IMR-90 (cell line): ENCODE results near the gene PNO1. TPM values are rescaled to one million over a fixed set of nuclear protein-coding genes. Genes with fewer than 3 reads are reported as not detected.

Source experiments
- ATAC-seq: fragments of 200-7000 bp; cut with Tn5 transposase; 2 replicates; pipeline ENCODE4 v1.9.1; 2020; ENCODE audit warnings: low read depth, mild to moderate bottlenecking, moderate library complexity
- BruUV-seq: library from RNA; stranded (reverse); fragments of 400-500 nt; replicated peaks from 2 replicates; lab custom pipeline; 2021; lab: Mats Ljungman, UMichigan
- CTCF ChIA-PET: fragments of 300-600 bp; formaldehyde crosslinking; extraction: SDS; loops from one replicate; lab custom pipeline; 2021; ENCODE audit warnings: antibody characterized with exemption; lab: Yijun Ruan, JAX
- POLR2A ChIA-PET: fragments of 300-600 bp; sonication (Branson Sonifier 250); formaldehyde crosslinking; loops from one replicate; lab custom pipeline; 2022; ENCODE audit warnings: antibody characterized with exemption; ENCODE audit not compliant: unreplicated experiment; lab: Charles Lee
- DNase-seq: peaks from one replicate; pipeline ENCODE4 v3.0.0; 2013
- H2AFZ ChIP-seq: replicated peaks from 2 replicates; pipeline ENCODE3; 2013; ENCODE audit warnings: low read length, mild to moderate bottlenecking; ENCODE audit not compliant: poor library complexity
- H2AK5ac ChIP-seq: 2 replicates; pipeline ENCODE4 v1.6.1; 2013; ENCODE audit warnings: low read depth, low read length, inconsistent platforms
- H2AK9ac ChIP-seq: replicated peaks from 2 replicates; pipeline ENCODE3; 2013; ENCODE audit warnings: mild to moderate bottlenecking, low read depth, low read length, moderate library complexity; ENCODE audit not compliant: poor library complexity
- H2BK120ac ChIP-seq: 2 replicates; pipeline ENCODE4 v1.6.1; 2013; ENCODE audit warnings: low read depth, low read length, inconsistent platforms
- H2BK15ac ChIP-seq: 3 replicates; pipeline ENCODE4 v1.6.1; 2013; ENCODE audit warnings: low read depth, low read length, inconsistent platforms
- H2BK20ac ChIP-seq: 2 replicates; pipeline ENCODE4 v1.6.1; 2013; ENCODE audit warnings: low read depth, mild to moderate bottlenecking, inconsistent platforms, low read length, moderate library complexity
- H2BK5ac ChIP-seq: 2 replicates; pipeline ENCODE4 v1.6.1; 2013; ENCODE audit warnings: mild to moderate bottlenecking, low read depth, low read length, inconsistent platforms; ENCODE audit not compliant: poor library complexity, severe bottlenecking
- H3K14ac ChIP-seq: replicated peaks from 2 replicates; pipeline ENCODE4 v1.6.1; 2013; ENCODE audit warnings: low read depth, low read length, inconsistent platforms
- H3K18ac ChIP-seq: 2 replicates; pipeline ENCODE4 v1.6.1; 2013; ENCODE audit warnings: low read depth, low read length, control low read depth
- H3K23ac ChIP-seq: 2 replicates; pipeline ENCODE4 v1.6.1; 2013; ENCODE audit warnings: low read depth, low read length, inconsistent platforms
- H3K27ac ChIP-seq: 2 replicates; pipeline ENCODE4 v1.5.1; 2013; ENCODE audit warnings: mild to moderate bottlenecking, control low read depth, low read length; ENCODE audit not compliant: insufficient read depth
- H3K27me3 ChIP-seq: 2 replicates; pipeline ENCODE4 v1.6.1; 2013; ENCODE audit warnings: low read length; ENCODE audit not compliant: control insufficient read depth, insufficient read depth
- H3K36me3 ChIP-seq: 2 replicates; pipeline ENCODE4 v1.6.1; 2013; ENCODE audit warnings: low read length, mixed read lengths; ENCODE audit not compliant: control insufficient read depth, insufficient read depth
- H3K4ac ChIP-seq: 2 replicates; pipeline ENCODE4 v1.6.1; 2013; ENCODE audit warnings: low read depth, low read length, inconsistent platforms
- H3K4me1 ChIP-seq: 2 replicates; pipeline ENCODE4 v1.6.1; 2013; ENCODE audit warnings: low read length, mixed read lengths; ENCODE audit not compliant: control insufficient read depth, insufficient read depth
- H3K4me2 ChIP-seq: 2 replicates; pipeline ENCODE4 v1.6.1; 2013; ENCODE audit warnings: low read depth, mild to moderate bottlenecking, control low read depth, low read length, moderate library complexity
- H3K4me3 ChIP-seq: 2 replicates; pipeline ENCODE4 v1.5.1; 2013; ENCODE audit warnings: low read depth, mild to moderate bottlenecking, control low read depth, low read length, moderate library complexity; ENCODE audit not compliant: insufficient read depth
- H3K56ac ChIP-seq: 2 replicates; pipeline ENCODE4 v1.6.1; 2013; ENCODE audit warnings: low read length, inconsistent platforms; ENCODE audit not compliant: insufficient read depth; ENCODE audit errors: extremely low read depth
- H3K79me1 ChIP-seq, 2 experiments: 2 replicates each; pipeline ENCODE4 v1.6.1; 2013; ENCODE audit warnings: low read length in 2 of 2, inconsistent platforms in 1 of 2, low read depth in 1 of 2
- H3K9ac ChIP-seq: 2 replicates; pipeline ENCODE4 v1.6.1; 2013; ENCODE audit warnings: low read depth, low read length, control low read depth
- H3K9me1 ChIP-seq: 2 replicates; pipeline ENCODE4 v1.6.1; 2013; ENCODE audit warnings: low read length, inconsistent platforms; ENCODE audit not compliant: insufficient read depth
- H3K9me3 ChIP-seq: 2 replicates; pipeline ENCODE4 v1.6.1; 2013; ENCODE audit warnings: low read length; ENCODE audit not compliant: control insufficient read depth, insufficient read depth
- H4K20me1 ChIP-seq: 2 replicates; pipeline ENCODE4 v1.6.1; 2013; ENCODE audit warnings: low read length, inconsistent platforms; ENCODE audit not compliant: insufficient read depth
- H4K5ac ChIP-seq: 2 replicates; pipeline ENCODE4 v1.6.1; 2013; ENCODE audit warnings: mild to moderate bottlenecking, low read depth, low read length, control low read depth
- H4K8ac ChIP-seq, 2 experiments: 2 replicates each; pipeline ENCODE4 v1.6.1; 2013; ENCODE audit warnings: low read depth in 2 of 2, low read length in 2 of 2, control low read depth in 1 of 2, inconsistent platforms in 1 of 2
- H4K91ac ChIP-seq: 2 replicates; pipeline ENCODE4 v1.6.1; 2013; ENCODE audit warnings: low read depth, low read length, inconsistent platforms; ENCODE audit not compliant: insufficient read depth
- BHLHE40 ChIP-seq: fragments of 150-350 bp; IDR thresholded peaks from 2 replicates; pipeline ENCODE4 v1.6.1; 2016; ENCODE audit warnings: mild to moderate bottlenecking, low read depth, low read length
- CHD1 ChIP-seq: IDR thresholded peaks from 2 replicates; pipeline ENCODE4 v1.6.1; 2012; ENCODE audit warnings: low read depth, low read length, improper control_type of control experiment
- CTCF ChIP-seq: conservative IDR thresholded peaks from 2 replicates; pipeline ENCODE4 v1.5.1; 2012; ENCODE audit warnings: mild to moderate bottlenecking, low read depth, low read length, improper control_type of control experiment
- ELK1 ChIP-seq: fragments of 150-350 bp; IDR thresholded peaks from 2 replicates; pipeline ENCODE4 v1.6.1; 2016; ENCODE audit warnings: low read depth, mild to moderate bottlenecking, low read length, moderate library complexity, borderline replicate concordance
- FOS ChIP-seq: fragments of 150-350 bp; IDR thresholded peaks from 2 replicates; pipeline ENCODE4 v1.6.1; 2016; ENCODE audit warnings: low read depth, low read length
- MAFK ChIP-seq: IDR thresholded peaks from 2 replicates; pipeline ENCODE4 v1.6.1; 2012; ENCODE audit warnings: low read depth, low read length, improper control_type of control experiment
- MAZ ChIP-seq: IDR thresholded peaks from 2 replicates; pipeline ENCODE4 v1.6.1; 2012; ENCODE audit warnings: low read depth, mild to moderate bottlenecking, low read length, improper control_type of control experiment, moderate library complexity, borderline replicate concordance
- MXI1 ChIP-seq: IDR thresholded peaks from 2 replicates; pipeline ENCODE4 v1.6.1; 2012; ENCODE audit warnings: low read depth, mild to moderate bottlenecking, low read length, moderate library complexity, borderline replicate concordance
- NFE2L2 ChIP-seq: fragments of 150-350 bp; IDR thresholded peaks from 2 replicates; pipeline ENCODE4 v1.6.1; 2016; ENCODE audit warnings: low read depth, mild to moderate bottlenecking, low read length
- RAD21 ChIP-seq: IDR thresholded peaks from 2 replicates; pipeline ENCODE4 v1.6.1; 2012; ENCODE audit warnings: low read length, improper control_type of control experiment
- RCOR1 ChIP-seq: IDR thresholded peaks from 2 replicates; pipeline ENCODE4 v1.6.1; 2012; ENCODE audit warnings: mild to moderate bottlenecking, low read length, improper control_type of control experiment; ENCODE audit not compliant: insufficient replicate concordance
- RFX5 ChIP-seq: IDR thresholded peaks from 2 replicates; pipeline ENCODE4 v1.8.0; 2012; ENCODE audit warnings: low read depth, mild to moderate bottlenecking, low read length, moderate library complexity
- SMC3 ChIP-seq: fragments of 150-350 bp; IDR thresholded peaks from 2 replicates; pipeline ENCODE4 v1.6.1; 2016; ENCODE audit warnings: low read depth, mild to moderate bottlenecking, antibody characterized with exemption, low read length, moderate library complexity
- USF2 ChIP-seq: fragments of 150-350 bp; IDR thresholded peaks from 2 replicates; pipeline ENCODE4 v1.6.1; 2017; ENCODE audit warnings: mild to moderate bottlenecking, antibody characterized with exemption, low read length, low read depth
- WGBS, 2 experiments: methylation state at CpG; one replicate each; pipeline versions ENCODE4 v1.1.5 to v1.1.7; 2013; ENCODE audit warnings: missing lambda C conversion rate in 2 of 2; ENCODE audit not compliant: insufficient read length in 1 of 2; ENCODE audit errors: extremely low coverage in 2 of 2; 5-methylcytosine and 5-hydroxymethylcytosine counted together
- dilution Hi-C: fragments of 300-500 bp; cut with HindIII; formaldehyde crosslinking; loops from one replicate; pipeline ENCODE4 v1.14.3; 2018; ENCODE audit warnings: low sequenced_read_pairs; ENCODE audit not compliant: unreplicated experiment
- in situ Hi-C: fragments of 300-500 bp; cut with MboI; formaldehyde crosslinking; loops from 3 replicates; pipeline ENCODE4 v1.14.3; 2019; ENCODE audit warnings: low sequenced_read_pairs, inconsistent platforms, mixed read lengths
- intact Hi-C: fragments of 100-400 bp; cut with micrococcal nuclease; formaldehyde crosslinking; loops from 2 replicates; pipeline ENCODE4 v1.10.0; 2022
- polyA plus RNA-seq, 3 experiments: library from polyadenylated mRNA; depleted of rRNA; stranded (reverse); fragments of >200 nt; gene quantifications; 2 replicates each; pipeline ENCODE4 v1.2.3, GENCODE V29; 2012; ENCODE audit warnings: low replicate concordance in 1 of 3
- total RNA-seq: library from RNA; depleted of rRNA; stranded (reverse); fragments of >200 nt; gene quantifications from 2 replicates; pipeline ENCODE4 v1.2.3, GENCODE V29; 2012

Gene PNO1
- total and polyA plus RNA-seq, 2 of the 4 experiments (the other 2 are of a cell fraction): 12.8 to 14.7 TPM

GRCh38 chr2:68126561-68126960 lies 31.1 kb upstream of the PNO1 start:
- Histone ChIP-seq H3K4me3 (no peak overlapping the region), H3K56ac (no peak overlapping the region), H3K27ac (no peak overlapping the region), H3K9ac (no peak overlapping the region), H4K8ac (no peak overlapping the region), H3K36me3 (no peaks in the 10 kb centered on the region; the same call in 1 of the 2 replicates), H4K5ac (no peak overlapping the region), H2BK5ac (no peak overlapping the region), H3K9me3 (no peaks in the 10 kb centered on the region), H3K4me1 (no peaks in the 10 kb centered on the region; the same call in 1 of the 2 replicates), H3K4ac (no peak overlapping the region), H2AK9ac (no peak overlapping the region), H3K4me2 (no peak overlapping the region), H3K14ac (no peak overlapping the region), H3K9me1 (no peaks in the 10 kb centered on the region; the same call in 1 of the 2 replicates), H2BK15ac (no peak overlapping the region), H4K20me1 (no peaks in the 10 kb centered on the region), H3K27me3 (no peaks in the 10 kb centered on the region), H3K18ac (no peak overlapping the region), H2AFZ (no peak overlapping the region), H3K23ac (no peak overlapping the region), H2BK20ac (no peak overlapping the region), H4K91ac (no peak overlapping the region), H2AK5ac (no peak overlapping the region), H2BK120ac (no peak overlapping the region), H3K79me1 (no peaks in the 10 kb centered on the region)
- ATAC-seq (no peak), DNase-seq (no peak)
- dilution Hi-C loops: no loop called here
- ChIA-PET CTCF (no interaction called here), POLR2A (no interaction called here)
- BruUV-seq: no TSS peak
- intact Hi-C loops: no loop called here
- no CpG with 5 or more reads among the region's 2 CpGs for WGBS, 2 experiments
- in situ Hi-C loops: no loop called here
- no peak for TF ChIP-seq MAZ
- no peak for TF ChIP-seq ELK1
- no peak for TF ChIP-seq RCOR1
- TF ChIP-seq SMC3: no peak
- no peak for TF ChIP-seq RAD21
- no peak for TF ChIP-seq MXI1
- TF ChIP-seq BHLHE40: no peak
- no peak for TF ChIP-seq USF2
- TF ChIP-seq RFX5: no peak
- no peak for TF ChIP-seq FOS
- TF ChIP-seq CHD1: no peak
- no peak for TF ChIP-seq CTCF
- TF ChIP-seq MAFK: no peak
- TF ChIP-seq NFE2L2: no peak
